Measurements from ENCODE around the gene PGAP6.

The PGAP6 gene

DNA sequence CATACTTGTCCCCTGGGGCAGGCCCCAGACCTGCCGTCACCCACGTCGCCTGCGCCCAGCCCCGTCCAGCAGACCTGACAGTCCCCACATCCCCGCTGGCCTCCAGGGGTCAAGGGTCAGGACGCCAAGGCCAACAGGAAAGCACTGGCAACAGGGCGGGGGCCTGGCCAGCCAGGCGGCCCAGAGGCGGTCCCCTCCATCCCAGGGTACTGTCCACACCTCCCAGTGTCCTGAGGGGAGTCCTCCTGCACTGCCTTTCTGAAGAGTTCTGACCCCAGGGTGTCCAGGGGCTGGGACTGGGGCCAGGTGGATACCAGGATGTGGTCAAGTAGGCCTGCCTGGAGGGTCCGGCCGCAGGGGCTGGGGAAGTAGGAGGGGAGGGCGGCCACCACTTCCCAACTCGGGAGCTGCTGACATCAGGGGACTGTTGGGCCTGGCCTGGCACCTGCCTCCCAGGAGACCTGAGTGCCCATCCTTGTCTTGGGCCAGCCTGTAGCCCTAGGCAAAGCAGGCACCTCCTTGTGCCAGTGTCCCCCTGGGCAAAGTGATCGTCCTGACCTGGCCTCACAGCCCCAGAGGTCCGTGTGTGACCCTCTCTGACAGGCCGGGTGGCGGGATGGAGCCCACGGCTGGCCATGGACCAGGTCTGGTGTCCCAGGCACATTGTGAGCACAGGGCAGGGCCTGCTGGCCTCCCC, 22.6 kb downstream of the PGAP6 start:
- DNase-seq (ENCODE audit: low read depth), result no peak
- TF ChIP-seq, protein P1, sequence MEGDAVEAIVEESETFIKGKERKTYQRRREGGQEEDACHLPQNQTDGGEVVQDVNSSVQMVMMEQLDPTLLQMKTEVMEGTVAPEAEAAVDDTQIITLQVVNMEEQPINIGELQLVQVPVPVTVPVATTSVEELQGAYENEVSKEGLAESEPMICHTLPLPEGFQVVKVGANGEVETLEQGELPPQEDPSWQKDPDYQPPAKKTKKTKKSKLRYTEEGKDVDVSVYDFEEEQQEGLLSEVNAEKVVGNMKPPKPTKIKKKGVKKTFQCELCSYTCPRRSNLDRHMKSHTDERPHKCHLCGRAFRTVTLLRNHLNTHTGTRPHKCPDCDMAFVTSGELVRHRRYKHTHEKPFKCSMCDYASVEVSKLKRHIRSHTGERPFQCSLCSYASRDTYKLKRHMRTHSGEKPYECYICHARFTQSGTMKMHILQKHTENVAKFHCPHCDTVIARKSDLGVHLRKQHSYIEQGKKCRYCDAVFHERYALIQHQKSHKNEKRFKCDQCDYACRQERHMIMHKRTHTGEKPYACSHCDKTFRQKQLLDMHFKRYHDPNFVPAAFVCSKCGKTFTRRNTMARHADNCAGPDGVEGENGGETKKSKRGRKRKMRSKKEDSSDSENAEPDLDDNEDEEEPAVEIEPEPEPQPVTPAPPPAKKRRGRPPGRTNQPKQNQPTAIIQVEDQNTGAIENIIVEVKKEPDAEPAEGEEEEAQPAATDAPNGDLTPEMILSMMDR (conservative IDR thresholded peaks at IDR 0.05; ENCODE audit: control insufficient read depth, insufficient read depth, low read depth, low read length), result no peak
- no peak overlapping the region for H3K4me3 ChIP-seq (ENCODE audit: control insufficient read depth, low read depth, low read length)

DNA sequence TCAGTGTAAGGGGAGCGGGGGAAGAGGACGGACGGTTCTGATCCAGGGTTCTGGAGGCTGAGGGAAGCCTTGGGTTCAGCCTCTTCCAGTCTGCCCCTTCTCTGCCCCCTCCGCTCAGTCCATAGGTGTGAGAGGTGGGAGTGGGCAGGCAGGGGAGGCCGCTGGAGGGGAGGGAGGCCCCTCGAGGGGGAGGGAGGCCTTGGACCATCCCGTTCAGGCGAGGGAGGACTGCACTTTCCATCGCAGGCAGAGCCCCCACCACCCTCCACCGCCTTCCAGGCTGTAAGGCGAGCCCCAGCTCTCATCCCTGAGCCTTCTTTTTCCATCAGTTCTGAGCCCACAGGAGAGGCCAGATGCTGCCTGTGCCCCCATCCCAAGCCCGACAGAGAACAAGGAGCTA, 25.0 kb downstream of the PGAP6 start:
- H3K4me3 ChIP-seq (ENCODE audit: control insufficient read depth, low read depth, low read length), result no peak overlapping the region
- TF ChIP-seq, protein P1 (conservative IDR thresholded peaks at IDR 0.05; ENCODE audit: control insufficient read depth, insufficient read depth, low read depth, low read length), result no peak
- DNase-seq (ENCODE audit: low read depth), result no peak

DNA sequence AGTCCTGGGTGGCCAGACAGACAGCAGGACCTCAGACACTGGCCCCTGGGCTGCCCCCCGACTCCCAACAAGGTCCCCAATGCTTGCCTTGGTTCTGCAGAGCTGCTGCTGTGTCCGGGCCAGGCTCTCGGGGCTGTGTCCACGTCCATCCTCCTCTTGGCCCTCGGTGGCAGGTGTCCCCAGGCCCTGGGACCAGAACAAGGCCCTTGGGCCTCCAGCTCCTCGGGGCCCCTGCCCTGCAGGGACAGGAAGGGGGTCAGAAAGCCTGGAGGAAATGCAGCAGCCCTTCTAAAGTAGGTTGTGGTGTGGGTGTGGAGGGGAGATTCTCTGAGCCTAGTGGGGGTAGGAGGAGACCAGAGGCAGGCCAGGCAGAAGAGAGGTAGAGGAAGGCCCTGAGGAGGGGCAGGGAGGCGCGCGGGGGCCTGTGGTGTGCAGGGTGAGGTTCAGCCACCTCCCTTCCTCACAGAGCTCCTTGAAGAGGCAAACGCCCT, 26.8 kb downstream of the PGAP6 start:
- no peak for DNase-seq (ENCODE audit: low read depth)
- TF ChIP-seq, protein P1 (conservative IDR thresholded peaks at IDR 0.05; ENCODE audit: control insufficient read depth, insufficient read depth, low read depth, low read length), result no peak
- no peak overlapping the region for H3K4me3 ChIP-seq (ENCODE audit: control insufficient read depth, low read depth, low read length)

DNA sequence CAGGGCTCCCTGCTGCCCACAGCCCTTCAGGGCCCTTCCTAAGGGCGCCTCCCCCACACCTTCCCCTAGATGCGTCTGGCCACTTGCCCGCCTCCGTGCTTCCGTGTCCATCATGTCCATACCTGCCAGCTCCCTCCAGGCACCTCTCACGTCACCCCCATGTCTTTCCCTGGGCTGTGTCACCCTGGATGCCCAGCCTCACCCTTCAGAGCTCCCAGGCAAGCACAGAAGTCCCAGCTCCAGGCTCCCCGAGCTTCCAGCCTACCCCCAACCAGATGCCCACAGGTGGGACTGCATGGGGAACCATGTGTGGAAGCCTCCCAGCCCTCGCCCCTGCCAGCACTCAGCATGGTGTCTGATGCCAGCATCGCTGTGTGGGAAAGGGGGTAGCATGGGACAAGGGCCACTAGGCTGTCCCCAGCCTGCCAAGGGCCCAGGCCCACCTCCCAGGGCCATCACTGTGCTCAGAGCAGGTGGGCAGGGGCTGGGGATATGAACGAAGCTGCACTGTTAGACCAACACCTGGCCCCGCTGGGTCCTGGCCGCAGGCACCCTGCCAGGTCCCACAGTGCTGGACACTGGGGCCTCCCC, 27.4 kb downstream of the PGAP6 start:
- TF ChIP-seq, protein P1 (conservative IDR thresholded peaks at IDR 0.05; ENCODE audit: control insufficient read depth, insufficient read depth, low read depth, low read length), result no peak
- DNase-seq (ENCODE audit: low read depth), result no peak
- H3K4me3 ChIP-seq (ENCODE audit: control insufficient read depth, low read depth, low read length), result no peak overlapping the region

DNA sequence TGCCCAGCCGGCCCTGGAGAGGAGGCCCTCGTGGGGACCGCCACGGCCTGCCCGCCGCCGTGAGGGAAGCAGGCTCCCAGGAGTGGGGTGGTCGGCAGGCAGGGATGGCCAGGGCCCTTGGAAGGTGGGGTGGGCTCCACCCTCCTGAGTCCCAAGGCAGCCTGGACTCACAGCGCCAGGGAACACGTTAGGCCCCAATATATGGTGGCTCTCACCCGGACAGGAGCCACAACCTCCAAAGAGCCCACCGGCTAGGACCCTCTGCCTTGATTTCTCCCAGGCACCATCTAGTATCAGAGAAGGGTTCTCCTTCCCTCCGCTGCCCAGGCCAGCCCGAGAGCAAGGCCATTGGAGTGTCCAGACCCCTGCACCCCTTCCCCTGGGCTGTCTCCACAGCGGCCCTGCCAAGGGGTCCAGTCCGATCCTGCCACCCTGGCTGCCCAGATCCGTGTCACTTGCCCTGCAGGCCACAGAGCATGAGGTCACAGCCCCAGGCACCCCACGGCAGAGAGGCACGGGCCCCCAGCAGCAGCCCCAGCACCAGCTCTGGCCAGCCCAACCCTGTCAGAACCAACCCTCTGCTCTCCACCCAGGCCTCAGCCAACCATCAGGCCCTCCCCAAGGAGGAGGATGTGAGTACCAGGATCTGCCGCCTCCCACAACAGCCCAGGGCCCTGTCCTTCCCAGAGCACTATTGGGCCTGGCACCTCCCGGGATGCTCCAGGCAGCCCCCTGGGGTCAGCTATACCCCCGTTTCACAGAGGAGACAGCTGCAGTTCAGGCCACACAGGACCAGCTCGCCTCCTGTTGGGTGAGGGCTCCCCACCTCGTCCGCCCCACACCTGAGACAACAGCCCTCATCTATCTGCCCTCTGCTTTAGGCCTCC, 28.1 kb downstream of the PGAP6 start:
- TF ChIP-seq, protein P1 (conservative IDR thresholded peaks at IDR 0.05; ENCODE audit: control insufficient read depth, insufficient read depth, low read depth, low read length), result no peak
- DNase-seq (ENCODE audit: low read depth), result no peak
- H3K4me3 ChIP-seq (ENCODE audit: control insufficient read depth, low read depth, low read length), result peak overlapping the region; percentile 26

DNA sequence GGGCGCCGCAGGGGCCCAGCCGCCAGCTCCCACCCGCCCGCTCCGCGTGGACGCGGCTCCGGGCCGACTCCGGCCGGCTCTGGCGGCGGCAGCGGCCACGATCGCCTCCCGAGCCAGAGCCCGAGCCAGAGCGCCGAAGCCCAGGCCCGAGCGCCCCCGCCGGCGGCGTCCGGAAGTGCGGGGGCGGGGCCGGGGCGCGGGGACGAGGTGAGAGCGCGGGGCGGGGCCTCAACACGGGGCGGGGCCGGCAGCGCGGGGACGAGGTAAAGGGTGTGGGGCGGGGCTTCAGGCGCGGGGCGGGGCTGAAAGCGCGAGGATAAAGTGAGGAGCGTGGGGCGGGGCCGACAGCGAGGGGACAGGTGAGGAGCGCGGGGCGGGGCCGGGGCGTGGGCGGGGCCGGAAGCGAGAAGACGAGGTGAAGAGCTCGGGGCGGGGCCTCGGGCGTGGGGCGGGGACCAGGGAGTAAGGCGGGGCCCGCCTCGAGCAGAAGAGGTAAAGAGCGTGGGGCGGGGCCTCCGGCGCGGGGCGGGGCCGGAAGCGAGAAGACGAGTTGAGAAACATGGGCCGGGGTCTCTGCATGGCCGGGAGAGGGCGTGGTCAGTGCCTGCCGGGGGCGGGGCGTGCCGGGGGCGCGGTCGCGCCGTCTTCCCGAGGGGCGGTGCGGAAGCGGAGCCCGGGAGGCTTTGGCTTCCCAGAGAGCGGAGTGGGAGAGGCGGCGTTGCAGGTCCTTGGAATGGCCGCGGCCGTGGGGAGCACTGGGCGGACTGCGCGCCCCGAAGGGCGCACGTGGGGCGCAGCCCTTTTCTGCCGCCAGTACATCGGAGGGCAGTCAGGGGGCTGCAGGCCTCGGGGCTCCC, 29.0 kb downstream of the PGAP6 start, which contains the start of gene AXIN1:
Gene AXIN1, minus strand, starts transcription at position 177 of the 857 bp plus-strand sequence. CDS start 5,698 bp downstream, outside the sequence.
- peak within 1 kb of the TSS; percentile 67 for H3K4me3 ChIP-seq (ENCODE audit: control insufficient read depth, low read depth, low read length)
- peak; percentile 81 for DNase-seq (ENCODE audit: low read depth)
- TF ChIP-seq, protein P1 (conservative IDR thresholded peaks at IDR 0.05; ENCODE audit: control insufficient read depth, insufficient read depth, low read depth, low read length), result no peak

All from fibroblast of mammary gland (primary cell).